GM21576 (cell line): ENCODE data around the gene SPTLC2.
"Not testable (repeated sequence)": the region's sequence is repeated elsewhere in the genome, so short reads cannot be mapped to it uniquely, and the experiment has no call there.

Source experiments
- ATAC-seq: cut with Tn5 transposase; IDR thresholded peaks from one replicate; pipeline ENCODE4 v1.9.1; 2021; ENCODE audit warnings: mild to moderate bottlenecking, moderate library complexity; ENCODE audit not compliant: unreplicated experiment

The SPTLC2 gene

DNA sequence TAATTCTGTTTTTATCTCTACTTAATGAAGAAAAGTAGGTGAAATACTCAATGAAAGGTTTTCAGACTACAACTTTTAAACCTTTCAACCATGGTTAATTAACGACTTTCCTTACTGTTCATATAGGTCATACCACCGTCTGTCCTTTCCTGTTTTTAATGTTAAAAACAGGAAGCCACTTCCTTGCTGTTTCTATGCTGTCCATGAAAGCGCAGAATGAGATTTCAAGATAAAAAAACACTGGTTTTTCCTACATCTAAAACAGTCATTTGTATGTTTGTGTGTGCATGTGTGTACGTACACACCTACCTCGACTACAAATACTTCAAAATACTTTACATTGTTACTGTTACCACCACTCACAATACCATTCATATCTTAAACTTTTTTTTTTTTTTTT is 27.3 kb downstream of the SPTLC2 start:
- ATAC-seq: no peak

DNA sequence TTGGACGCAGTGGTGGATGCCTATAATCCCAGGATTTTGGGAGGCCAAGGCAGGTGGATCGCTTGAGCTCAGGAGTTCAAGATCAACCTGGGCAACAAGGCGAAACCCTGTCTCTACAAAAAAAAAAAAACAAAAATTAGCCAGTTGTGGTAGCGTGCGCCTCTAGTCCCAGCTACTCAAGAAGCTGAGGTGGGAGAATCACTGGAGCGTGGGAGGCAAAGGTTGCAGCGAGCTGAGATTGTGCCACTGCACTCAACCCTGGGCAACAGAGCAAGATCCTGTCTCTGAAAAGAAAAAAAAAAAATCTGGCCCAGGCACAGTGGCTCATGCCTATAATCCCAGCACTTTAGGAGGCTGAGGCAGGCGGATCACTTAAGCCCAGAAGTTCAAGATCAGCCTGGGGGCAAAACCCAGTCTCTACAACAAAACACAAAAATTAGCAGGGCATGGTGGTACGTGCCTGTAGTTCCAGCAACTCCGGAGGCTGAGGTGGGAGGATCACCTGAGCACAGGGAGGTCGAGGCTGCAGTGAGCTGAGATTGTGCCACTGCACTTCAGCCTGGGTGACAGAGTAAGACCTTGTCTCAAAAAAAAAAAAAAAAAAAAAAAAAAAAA is 27.9 kb downstream of the SPTLC2 start:
- ATAC-seq: not testable (repeated sequence)

DNA sequence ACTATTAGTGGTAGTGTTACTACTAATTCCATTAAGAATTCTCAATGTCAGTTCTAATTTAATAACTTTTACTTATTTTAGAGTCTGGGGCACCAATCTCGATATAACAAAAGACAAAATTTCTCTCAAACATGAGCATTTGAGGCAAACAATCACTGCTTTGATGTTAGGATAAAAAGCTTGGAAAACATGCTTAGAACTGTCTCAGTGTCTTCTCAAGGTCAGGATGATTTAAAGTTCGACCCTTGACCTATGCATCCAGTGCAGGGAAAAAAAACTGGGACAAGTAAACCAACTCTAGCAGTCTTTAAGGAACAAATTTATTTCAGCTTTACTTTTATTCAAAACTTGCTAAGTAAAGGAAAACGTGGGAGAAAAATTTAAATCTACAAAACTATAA is 31.1 kb downstream of the SPTLC2 start:
- no peak for ATAC-seq

DNA sequence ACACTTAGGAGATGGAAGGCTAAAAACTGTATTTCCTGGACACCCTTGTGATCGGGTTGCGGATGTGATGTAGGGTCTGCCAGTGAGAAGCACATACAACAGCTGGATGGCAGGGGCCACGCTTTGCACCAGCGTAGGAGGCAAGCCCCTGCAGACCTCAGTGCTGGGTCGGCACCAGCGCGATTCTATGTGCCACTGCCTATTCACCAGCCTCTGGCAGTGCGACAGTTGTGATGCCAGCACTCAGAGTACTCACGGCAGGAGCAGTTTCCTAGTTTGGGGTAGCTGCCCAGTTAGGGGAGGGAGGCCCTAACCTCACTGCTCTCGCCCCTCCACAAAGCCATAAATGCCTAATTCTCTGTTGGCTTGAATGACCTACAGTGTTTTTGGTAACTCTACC is 31.6 kb downstream of the SPTLC2 start:
- no peak for ATAC-seq

DNA sequence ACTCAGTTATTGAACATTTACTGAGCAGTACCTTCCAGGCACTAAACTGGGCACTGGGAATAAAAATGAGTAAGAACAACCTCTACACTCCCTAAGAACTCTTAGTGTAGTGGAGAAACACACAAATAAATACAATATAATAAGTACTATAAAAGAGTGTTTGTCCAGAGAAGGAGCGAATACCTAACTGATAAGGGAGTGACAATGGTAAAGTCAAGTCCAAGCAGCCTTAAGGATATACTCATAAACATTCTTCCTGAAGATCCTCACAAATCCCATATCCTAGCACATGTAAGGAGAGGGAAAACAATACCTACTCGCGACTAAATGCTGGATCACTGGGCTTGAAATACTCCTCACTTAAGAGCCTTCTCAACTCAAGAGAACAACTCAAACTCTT is 32.8 kb downstream of the SPTLC2 start:
- ATAC-seq: no peak

DNA sequence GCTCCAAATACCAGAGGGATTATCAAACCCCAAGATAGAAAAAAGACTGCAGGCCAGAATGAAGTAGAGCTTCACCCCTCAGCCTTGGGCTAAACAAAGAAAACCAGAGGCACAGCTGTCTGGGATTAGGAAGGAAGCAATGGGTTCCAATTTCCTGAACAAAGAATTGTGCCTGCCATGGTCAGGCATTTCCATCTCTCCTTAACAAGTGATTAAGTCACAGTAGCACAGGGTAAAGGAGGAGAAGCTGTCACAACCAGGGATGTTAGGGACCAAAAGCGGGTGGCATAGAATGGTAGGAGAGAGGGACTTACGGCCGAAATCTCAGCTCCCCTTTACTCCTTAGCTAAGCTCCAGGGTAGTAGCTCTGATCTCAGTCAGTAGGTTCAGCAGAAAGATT is 33.9 kb downstream of the SPTLC2 start:
- no peak for ATAC-seq

DNA sequence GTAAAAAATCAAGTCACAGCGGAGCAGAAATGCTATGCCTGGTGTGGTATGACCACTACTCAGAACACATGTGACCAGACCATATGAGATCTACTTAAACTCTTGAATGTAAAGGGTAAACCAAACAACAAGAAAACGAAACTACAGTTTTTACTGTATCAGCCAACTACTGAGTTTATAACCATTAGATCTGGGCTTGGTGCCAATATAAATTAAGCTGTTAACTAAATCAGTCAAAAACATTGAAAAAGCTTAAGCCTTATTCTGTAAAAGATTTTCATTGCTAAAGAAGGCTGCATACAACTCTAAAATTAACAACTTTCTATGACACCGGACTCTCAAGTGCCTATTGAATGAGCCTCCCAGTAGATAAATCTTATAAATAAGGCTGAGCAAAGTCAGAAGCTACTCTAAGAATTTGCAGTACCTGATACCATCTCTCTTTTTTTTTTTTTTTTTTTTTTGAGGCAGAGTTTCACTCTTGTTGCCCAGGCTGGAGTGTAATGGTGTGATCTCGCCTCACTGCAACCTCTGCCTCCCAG is 35.4 kb downstream of the SPTLC2 start:
- ATAC-seq: peak; percentile 93

DNA sequence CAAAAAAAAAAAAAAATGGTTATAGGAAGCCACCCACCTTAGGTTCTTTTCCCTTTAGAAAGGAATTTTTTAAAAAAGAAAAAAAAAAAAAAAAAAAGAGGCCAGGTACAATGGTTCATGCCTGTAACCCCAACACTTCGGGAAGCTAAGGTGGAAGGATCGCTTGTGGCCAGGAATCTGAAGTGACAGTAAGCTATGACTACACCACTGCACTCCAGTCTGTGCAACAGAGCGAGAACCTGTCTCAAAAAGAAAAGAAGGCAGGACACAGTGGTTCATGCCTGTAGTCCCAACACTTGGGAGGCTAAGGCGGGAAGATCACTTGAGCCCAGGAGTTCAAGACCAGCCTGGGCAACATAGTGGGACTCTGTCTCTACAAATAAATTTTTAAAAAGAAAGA is 36.0 kb downstream of the SPTLC2 start:
- ATAC-seq: no peak

DNA sequence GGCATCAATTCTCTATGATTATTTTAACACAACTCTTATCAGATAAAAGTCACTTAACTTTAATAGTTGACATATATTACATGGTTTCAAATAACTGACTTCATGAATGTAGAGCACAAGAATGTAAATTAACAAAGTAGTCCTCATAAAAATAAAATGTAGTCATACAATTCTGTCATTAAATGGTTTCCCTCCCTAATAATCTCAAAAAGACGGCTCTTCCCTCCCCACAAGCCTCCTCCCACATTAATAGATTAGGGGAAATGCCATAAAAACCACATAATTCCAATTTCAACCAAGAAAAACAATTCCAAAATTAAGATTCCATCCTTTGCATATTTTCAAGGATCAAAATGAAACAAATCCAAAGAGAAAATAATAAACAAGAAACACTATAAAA is 36.7 kb downstream of the SPTLC2 start:
- no peak for ATAC-seq

DNA sequence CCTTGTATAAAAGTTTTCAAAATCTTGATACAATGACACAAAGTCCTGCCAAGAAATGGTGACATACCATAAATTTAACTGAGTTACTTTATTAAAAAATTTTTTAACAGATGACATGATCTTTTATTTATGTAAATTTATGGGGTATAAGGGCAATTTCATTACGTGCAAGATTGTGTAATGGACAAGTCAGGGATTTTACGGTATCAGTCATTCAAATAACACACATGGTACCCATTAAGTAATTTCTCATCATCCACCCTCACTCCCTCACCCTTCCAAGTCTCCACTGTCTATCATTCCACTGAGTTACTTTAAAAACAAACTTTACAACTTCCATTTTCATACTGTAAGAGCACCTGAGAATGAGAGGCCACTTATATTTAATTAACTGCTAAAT is 37.4 kb downstream of the SPTLC2 start:
- no peak for ATAC-seq

DNA sequence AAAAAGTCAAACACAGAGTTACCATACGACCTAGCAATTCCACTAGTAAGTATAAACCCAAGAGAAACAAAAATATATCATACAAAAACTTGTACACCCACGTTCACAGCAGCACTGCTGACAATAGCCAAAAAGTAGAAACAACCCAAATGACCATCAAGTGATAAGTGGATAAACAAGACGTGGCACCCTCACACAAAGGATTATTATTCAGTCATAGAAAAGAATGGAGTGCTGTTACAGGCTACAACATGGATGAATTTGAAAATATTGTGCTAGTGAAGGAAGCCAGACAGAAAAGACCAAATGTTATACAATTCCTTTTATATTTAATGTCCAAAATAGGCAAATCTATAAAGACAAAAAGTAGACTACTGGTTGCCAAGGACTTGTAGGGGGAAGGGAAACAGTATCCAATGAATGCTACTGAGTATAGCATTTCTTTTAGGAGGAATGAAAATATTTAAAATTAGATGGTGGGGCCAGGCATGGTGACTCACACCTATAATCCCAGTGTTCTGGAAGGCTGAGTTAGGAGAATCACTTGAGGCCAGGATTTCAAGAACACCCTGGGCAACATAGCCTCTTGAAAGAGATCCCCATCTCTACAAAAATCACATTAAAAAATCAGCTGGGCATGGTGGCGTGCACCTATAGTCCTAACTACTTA is 41.9 kb downstream of the SPTLC2 start:
- no peak for ATAC-seq

DNA sequence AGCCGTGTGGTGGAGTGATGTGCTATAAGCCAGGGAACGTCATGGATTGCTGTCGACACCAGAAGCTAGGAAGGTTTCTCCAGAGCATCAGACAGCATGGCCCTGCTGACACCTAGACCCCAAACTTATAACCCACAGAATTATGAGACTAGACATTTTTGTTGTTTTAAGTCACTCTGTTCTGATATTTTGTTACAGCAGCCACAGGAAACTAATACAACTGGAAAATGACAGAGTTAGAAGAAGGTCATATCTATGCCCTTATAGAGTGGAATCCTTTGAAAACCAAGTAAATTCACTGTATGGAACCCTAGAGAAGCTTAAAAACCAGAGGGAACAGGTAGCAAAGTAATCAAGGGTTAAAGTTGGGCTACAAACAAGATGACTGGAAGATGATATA is 42.5 kb downstream of the SPTLC2 start:
- no peak for ATAC-seq

DNA sequence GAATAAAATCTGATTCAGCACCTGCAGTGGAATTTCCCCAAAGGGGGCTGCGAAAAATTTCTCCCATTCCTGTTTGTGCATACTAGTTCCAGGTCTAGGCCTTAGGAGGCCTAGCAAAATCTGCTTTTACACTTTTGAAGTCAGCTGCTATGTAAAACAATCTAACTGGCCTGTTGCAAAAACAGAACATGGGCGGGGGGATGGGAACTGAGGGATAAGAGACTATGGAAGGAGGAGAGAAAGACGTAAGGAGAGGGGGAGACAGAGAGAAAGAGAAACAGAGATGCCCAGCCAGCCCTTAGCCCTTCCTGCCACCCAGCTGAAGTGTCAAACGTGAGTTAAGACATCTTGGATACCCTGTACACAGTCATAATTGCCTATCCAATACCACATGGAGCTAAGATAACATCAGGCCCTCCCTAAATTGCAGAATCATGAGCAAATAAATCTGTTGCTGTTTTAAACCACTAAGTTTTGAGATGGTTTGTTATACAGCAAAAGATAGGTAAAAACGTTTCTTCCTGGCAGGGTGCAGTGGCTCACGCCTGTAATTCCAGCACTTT is 45.6 kb downstream of the SPTLC2 start:
- no peak for ATAC-seq

DNA sequence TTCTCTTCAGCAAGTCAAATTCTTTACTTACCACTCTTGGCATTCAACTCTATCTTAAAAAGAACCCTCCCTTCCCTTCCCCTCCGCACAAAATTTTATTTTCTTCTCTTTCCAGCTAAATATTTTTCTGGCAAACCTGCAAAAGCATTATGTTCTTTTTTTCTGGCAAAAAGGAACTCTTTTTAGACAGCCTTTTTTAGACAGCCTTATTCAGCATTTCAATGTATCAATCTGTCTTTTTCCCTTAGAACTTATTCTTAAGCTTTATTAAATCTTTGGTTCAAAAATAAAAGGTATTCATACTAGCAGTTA is 50.5 kb downstream of the SPTLC2 start:
- ATAC-seq: no peak

DNA sequence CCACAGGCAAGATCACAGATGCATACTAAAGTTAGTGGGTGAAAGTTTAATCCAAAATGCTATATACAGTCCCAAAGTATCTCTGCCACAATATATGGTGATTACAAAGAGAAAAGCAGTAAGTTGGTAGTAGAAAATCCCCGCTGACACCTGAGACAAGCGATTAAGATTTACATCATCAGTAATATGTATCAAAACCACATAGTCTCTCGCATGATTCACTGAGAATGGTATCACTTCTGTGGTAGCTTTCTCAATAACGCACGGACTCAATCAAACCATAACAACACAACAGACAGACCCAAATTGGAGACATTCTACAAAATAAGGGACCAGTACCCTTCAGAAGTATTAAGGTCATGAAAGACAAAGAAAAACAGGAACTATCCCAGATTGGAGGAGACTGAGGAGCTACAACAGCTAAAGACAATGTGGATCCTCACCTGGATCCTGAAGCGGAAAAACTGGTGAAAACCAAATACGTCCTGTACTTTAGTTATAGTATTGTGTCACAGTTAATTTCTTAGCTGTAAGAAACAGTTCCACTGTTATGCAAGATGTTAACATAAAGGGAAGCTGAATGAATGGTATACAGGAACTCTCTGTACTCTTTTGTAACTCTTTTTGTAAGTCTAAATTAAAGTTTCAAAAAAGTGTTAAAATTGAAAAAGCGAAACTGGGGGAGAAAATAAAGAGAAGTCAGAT is 51.0 kb downstream of the SPTLC2 start:
- no peak for ATAC-seq

DNA sequence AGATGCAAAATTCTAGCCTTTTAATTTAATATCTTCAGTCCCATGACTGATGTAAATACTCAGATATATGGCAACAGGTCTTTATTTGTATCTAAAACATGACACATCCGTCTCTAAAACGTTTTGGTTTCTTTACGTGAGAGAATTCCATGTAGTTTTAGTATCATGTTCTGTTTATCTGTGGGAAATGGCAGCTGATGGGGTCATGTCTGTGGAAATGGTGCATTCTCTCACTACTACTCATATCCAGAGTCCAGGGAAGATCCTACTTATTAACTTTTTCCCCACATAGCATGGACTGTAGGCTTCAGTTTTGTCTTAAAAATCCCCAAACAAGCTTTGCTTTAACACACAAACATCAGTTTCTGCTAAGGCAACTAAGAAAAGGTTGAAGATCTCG is 53.8 kb downstream of the SPTLC2 start:
- ATAC-seq: no peak

DNA sequence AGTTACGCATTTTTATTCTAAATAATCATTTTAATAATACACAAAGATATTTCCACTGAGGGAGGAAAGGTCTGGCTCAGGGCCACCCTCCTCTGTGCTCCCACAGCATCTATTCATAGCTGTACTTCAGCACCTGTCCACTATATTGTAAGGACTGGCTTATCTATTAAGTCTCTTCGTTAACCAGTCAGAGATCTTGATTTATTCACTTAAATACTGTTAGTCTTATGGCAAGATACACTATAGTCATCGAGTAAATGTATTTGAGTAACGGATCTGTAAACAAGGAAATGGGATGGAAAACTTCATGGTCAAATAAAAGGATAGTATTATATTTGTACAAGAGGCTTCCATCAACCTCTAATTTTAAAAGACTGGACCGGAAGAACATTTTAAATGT is 54.6 kb downstream of the SPTLC2 start:
- ATAC-seq: no peak

DNA sequence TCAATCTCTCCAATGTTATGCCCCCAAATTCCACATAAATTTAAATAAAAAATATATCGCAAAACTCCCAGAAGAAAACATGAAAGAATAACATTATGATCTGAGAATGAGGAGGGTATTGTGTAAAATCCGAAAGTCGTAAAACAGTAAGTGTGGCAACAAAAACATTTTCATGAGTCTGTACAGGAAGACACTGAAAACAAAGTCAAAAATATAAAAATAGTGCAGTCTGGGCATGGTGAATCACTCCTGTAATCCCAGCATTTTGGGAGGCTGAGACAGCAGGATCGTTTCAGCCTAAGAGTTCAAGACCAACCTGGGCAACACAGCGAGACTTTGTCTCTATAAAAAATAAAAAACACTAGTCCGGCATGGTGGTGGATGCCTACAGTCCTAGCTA is 57.1 kb downstream of the SPTLC2 start:
- no peak for ATAC-seq

DNA sequence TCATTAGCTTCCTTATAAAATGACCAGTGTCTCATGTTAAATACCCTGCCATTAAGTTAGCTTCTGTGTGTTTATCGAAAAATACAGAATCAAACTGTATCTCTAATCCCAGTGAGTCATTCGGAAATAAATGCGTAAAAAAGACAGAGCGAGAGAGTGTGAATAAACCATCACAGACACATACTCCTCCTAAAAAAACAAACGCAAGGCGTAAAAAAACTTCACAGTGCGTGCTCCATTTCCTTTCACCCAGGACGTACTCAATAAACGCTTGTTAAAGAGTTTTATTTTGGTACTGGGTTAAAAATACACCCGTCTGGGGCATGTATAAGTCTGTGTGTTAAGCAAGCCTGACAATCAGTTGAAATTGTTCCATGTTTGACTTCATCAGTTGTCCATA is 59.0 kb downstream of the SPTLC2 start:
- ATAC-seq: no peak

DNA sequence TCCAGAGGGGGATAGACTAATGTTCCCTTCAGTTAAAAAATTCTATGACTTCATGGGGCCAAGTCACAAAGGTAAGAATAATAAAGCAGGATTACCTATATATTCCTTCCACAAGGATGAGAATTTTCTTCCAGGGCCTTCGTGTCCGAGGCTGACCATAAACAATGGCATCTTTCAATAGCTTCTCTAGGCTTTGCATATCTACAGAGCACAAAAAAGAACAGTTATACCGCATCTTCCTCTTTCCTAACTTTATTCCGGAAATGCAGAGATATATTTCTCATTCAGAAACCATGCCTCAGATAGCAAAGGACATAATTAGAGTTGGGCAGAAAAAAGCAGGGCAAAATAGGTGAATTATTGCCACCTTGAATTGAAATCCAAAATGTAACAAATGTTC is 59.5 kb downstream of the SPTLC2 start:
- no peak for ATAC-seq

DNA sequence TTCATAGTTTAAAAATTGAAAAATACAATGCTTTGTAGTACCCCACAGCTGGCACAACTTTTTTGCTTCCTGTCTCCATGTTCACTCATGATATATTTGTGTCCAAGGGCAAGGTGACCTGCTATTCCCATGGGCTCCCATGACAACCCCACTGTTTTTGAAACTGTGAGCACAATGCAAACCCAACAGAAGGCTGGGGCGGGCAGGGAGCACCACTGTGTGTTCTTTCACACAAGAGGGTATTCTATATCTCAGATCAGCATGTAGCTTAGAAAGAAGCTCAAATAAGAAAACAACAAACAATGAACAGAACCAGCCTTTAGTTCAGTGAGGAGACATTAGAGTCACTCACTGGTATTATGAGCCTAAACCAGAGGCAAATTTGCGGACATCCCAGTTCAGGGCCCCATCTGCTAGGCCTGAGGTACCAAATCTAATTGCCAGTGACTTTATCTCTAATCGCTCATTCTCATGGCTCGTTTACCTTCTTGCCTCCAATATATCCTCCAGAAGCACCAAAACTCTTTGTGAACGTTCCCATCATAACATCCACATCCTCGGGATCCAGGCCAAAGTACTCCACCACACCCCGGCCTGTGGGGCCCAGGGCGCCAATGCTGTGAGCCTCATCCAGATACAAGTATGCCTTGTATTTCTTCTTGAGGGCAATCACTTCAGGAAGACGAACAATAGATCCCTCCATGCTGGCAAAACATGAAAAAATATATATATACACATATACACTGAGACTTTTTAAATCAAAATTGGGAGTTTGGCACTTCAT is 61.4 kb downstream of the SPTLC2 start:
- no peak for ATAC-seq
